GM19324 (cell line): ENCODE results near the gene SLC32A1.

Experiments used
- ATAC-seq: cut with Tn5 transposase; IDR thresholded peaks from one replicate; pipeline ENCODE4 v1.9.1; 2021; ENCODE audit warnings: mild to moderate bottlenecking, moderate library complexity; ENCODE audit not compliant: unreplicated experiment, low FRiP score

The SLC32A1 gene

DNA sequence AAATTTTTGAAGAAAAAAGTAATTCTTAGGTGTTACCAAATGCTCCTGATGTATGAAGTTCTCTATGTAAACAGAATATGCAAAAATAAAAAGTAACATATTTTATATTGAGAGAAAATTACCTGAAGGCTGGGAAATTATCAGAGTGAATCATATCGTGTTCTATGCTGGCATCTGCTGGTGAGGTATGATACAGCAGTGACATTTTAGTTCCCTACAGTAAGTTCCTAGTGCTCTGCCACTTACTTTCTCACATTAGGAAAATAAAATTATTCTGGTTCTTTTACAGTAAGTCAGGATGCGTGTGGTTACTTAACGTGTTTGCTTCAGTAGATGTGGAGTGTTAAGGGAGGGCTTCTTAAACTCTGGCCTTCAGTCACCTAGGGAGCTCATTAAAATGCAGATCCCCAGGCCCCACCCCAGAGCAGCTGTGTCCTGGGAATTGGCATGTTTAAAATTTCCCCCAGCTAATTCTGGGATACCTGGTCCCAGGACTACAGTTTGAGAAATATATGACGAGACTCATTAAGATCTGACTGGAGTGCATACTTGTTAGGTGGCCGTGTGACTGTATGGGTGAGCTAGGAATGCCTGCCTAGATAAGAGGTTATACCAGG is 27.2 kb downstream of the SLC32A1 start:
- no peak for ATAC-seq

GRCh38 chr20:38752029-38752428 is 27.7 kb downstream of the SLC32A1 start:
- ATAC-seq = no peak

DNA sequence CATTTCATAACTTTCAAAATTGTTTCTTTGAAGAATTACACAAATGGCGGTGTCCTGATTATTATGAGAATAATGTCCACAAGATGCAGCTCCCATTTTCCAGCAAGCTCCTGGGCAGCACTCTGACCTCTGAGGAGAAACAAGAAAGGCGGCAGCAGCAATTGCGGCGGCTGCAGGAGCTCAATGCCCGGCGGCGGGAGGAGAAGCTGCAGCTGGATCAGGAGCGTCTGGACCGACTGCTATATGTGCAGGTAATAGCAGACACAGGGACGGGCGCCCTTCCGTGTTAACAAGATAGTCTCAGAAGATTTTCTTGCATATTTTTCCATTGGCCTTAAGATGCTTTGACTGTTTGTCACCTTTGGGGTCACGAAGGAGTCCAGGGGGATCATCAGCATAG is 30.6 kb downstream of the SLC32A1 start:
- ATAC-seq = no peak

GRCh38 chr20:38755324-38755910 is 31.1 kb downstream of the SLC32A1 start:
- ATAC-seq = no peak

DNA sequence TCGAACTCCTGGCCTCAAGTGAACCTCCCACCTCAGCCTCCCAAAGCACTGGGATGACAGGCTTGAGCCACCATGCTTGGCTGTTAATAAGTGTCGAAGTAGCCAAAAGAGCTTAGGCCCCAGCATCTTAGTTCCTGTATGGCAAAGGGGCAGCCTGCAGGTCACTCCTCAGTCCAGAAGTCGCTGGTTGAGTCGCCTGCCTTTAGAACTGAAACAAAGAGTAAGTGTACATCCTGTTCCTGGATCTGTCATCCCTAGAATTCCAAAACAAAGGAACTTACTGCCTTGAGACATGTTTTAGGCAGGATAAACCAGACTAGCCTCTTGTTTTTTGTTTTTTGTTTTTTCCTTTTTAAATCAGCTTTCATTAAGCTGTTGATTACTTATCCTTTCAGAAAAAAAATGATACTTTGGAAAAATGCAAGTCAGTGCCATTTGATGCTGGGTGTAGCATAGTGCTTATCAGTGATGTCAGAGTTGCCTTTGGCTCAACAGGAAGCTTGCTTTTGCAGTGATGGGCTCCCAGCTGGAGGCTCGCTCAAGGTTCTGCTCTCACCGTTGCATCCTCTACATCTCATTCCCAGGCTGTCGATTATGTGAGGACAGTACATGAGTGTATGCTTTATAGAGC is 33.0 kb downstream of the SLC32A1 start:
- ATAC-seq = no peak

- ATAC-seq = no peak
Measured at GRCh38 chr20:38759106-38759505, 34.8 kb downstream of the SLC32A1 start.

DNA sequence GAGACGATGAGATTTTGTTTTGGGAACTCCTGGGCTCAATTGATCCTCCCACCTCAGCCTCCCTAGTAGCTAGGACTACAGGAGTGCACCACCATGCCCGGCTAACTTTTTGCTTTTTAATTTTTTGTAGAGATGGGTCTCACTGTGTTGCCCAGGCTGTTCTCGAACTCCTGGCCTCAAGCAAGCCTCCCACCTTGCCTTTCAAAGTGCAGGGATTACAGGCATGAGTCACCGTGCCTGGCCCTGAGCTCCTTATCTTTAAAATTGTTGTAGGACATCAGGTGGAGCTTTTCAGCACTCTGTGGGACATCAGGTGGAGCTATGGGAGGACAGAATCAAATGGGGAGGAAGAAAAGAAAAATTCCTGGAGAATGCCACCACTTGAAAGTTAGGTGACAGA is 36.7 kb downstream of the SLC32A1 start:
- ATAC-seq = no peak

DNA sequence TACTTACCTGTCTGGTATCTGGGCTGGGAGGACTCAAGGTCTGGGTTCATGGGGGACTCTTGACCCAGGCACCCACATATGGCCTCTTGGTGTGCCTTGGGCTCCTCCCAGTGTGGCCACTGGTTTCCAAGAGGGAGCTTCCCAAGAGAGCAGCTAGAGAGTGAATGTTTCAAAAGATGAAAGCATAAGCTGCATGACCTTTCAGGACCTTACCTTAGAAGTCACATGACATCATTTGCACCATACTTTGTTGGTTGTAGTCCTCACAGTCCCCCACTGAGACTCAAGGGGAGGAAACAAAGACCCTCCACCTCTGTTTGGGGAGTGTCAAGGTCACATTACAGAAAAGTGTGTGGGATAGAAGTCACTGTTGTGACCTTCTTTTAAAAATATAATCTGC is 37.9 kb downstream of the SLC32A1 start:
- no peak for ATAC-seq

GRCh38 chr20:38763616-38764015 is 39.3 kb downstream of the SLC32A1 start:
- ATAC-seq = no peak

DNA sequence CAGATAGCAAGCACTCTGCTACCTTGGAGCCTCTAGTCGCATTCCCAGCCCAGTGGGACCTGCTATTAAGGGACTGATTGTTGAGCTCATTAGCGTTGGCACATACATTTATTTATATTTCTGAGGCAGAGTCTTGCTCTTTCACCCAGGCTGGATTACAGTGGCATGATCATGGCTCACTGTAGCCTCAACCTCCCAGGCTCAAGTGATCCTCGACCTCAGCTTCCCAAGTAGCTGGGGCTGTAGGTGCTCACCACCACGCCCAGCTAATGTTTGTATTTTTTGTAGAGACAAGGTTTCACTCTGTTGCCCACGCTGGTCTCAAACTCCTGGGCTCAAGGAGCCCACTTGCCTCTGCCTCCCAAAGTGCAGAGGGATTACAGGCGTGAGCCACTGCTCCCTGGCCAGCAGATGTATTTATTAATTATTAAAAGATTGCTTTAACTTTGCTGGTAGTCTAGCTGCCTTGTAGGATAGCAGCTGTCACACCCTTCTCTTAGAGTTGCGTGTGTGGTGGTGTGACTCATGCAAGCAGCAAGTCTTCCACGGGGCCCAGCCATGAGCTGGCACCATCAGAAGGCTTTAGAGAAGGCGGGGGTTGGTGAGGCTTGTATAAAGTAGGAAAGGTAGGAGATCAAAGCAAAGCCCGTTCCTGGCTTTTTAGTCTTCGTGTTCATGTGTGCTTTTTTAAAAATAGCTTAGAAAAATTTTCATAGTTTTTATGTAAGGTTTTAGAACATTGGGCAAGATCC is 40.5 kb downstream of the SLC32A1 start:
- no peak for ATAC-seq

GRCh38 chr20:38766071-38766470 is 41.8 kb downstream of the SLC32A1 start:
- ATAC-seq = no peak

GRCh38 chr20:38769376-38770295 is 45.4 kb downstream of the SLC32A1 start:
- no peak for ATAC-seq

DNA sequence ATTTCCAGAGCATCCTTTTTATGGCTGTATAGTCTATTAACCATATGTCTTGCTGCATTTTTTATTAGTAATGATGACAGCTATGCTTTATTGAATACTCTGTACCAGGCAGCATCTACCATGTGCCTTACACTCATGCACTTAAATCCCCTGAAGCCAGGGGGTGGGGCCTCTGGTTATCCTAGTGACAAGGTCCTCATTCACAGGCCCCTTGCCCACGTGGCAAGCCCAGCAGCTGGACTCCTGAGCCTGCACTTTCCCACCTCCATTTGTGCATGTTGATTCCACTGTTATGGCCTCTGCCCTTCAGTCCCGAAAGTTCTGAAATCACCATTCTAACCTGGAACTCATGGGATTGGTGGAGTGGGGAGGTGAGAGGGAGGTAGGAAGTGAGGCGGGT is 46.3 kb downstream of the SLC32A1 start:
- ATAC-seq = no peak

GRCh38 chr20:38770970-38771369 is 46.7 kb downstream of the SLC32A1 start:
- no peak for ATAC-seq

- no peak for ATAC-seq
Measured at GRCh38 chr20:38771621-38772020, 47.3 kb downstream of the SLC32A1 start.

GRCh38 chr20:38774167-38774566 is 49.9 kb downstream of the SLC32A1 start:
- ATAC-seq = no peak

DNA sequence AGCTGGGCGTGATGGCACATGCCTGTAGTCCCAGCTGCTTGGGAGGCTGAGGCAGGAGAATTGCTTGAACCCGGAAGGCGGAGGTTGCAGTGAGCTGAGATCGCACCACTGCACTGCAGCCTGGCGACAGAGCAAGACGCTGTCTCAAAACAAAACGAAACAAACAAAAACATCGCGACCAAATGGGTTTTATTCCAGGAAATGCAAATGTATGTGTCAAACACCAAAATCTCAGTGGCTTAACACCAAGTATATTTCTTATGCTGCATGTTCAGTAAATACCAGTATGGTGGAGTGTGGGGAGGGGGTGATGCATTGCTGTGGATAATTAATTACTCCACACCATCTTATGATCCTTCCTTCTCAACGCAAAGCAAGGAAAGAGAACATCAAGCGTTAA is 52.1 kb downstream of the SLC32A1 start:
- ATAC-seq = no peak
